GM18508 (cell line): ENCODE results near the gene RAB42.
"Not testable (repeated sequence)": the region's sequence is repeated elsewhere in the genome, so short reads cannot be mapped to it uniquely, and the experiment has no call there.

Experiments used
- ATAC-seq: cut with Tn5 transposase; IDR thresholded peaks from one replicate; pipeline ENCODE4 v1.9.1; 2021; ENCODE audit warnings: moderate number of reproducible peaks; ENCODE audit not compliant: insufficient read depth, unreplicated experiment

The RAB42 gene, protein sequence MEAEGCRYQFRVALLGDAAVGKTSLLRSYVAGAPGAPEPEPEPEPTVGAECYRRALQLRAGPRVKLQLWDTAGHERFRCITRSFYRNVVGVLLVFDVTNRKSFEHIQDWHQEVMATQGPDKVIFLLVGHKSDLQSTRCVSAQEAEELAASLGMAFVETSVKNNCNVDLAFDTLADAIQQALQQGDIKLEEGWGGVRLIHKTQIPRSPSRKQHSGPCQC

DNA sequence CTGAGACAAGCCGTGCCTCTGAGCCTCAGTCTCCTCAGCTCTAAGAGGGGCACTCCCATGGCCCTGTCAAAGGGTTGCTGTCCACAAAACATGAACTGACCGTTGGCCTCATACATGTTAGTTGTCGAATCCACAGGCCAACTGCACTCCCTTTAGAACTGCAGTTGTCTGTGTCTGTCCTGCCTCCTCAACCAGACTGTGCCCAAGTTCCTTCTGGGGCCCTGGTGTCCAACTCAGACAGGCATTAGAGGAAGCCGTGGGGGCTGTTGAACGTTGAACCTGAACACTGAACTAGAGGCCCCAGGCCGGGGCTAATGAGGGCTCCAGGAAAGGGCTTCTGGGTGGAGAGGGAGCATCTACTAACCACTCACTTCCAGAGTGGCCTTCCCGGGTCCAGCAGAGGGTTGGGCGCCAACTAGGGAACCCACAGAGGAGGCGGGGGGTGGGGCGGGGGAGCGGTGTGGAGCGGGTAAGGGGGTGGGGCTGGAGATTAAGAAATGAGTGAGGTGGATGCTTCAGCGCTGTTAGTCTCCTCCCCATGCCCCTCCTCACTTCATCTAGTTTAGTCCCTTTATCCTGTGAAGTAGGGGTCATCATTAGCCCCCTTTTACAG, at the start of gene RAB42:
Gene RAB42 (plus strand): TSS at position 558 of the 613 bp plus-strand sequence. CDS start 247 bp downstream, outside the sequence.
- ATAC-seq, result no peak

DNA sequence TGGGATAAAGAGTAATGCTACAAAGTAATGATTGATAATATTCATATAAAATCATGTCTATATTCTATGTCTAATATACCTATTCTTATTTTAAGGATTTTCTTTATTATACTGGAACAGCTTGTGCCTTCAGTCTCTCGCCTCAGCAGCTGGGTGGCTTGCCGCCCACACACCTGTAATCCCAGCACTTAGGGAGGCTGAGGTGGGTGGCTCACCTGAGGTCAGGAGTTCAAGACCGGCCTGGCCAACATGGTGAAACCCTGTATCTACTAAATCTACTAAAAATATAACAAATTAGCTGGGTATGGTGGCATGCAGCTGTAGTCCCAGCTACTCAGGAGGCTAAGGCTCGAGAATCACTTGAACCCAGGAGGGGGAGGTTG, 46.8 kb upstream of the RAB42 start:
- no peak for ATAC-seq

DNA sequence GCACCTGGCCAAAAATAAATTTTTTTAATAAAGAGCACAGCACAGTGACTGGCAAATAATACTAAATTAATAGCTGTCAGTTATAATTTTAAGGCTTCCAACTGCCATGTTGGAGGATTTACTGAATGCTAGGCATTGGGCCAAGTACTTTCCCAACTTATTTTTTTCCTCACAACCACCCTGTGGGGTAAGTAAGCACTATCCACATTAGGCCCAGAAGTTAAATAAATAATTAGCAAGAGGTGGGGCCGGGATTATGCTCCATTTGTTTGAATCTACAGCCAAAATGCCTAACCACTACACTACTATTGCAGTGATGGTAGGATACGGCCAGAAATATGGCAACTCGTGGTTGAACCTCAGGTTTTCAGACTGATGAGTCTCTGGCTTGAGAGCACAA, 43.7 kb upstream of the RAB42 start:
- no peak for ATAC-seq

DNA sequence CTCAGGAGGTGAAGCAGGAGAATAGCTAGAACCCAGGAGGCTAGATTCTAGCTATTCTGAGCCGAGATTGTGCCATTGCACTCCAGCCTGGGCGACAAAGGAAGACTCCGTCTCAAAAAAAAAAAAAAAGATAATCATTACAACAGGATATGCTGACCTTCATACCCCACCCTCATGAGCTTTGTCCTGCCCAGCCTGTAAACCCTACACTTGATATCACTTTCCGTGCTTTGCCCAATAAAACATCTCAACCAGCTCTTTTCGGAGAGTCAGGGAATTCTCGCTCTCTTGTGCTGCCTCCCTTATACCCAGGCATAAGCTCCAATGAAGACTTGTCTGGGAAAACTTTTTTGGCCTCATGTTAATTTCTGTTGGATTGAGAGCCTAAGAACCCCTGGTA, 40.7 kb upstream of the RAB42 start:
- ATAC-seq, result no peak

DNA sequence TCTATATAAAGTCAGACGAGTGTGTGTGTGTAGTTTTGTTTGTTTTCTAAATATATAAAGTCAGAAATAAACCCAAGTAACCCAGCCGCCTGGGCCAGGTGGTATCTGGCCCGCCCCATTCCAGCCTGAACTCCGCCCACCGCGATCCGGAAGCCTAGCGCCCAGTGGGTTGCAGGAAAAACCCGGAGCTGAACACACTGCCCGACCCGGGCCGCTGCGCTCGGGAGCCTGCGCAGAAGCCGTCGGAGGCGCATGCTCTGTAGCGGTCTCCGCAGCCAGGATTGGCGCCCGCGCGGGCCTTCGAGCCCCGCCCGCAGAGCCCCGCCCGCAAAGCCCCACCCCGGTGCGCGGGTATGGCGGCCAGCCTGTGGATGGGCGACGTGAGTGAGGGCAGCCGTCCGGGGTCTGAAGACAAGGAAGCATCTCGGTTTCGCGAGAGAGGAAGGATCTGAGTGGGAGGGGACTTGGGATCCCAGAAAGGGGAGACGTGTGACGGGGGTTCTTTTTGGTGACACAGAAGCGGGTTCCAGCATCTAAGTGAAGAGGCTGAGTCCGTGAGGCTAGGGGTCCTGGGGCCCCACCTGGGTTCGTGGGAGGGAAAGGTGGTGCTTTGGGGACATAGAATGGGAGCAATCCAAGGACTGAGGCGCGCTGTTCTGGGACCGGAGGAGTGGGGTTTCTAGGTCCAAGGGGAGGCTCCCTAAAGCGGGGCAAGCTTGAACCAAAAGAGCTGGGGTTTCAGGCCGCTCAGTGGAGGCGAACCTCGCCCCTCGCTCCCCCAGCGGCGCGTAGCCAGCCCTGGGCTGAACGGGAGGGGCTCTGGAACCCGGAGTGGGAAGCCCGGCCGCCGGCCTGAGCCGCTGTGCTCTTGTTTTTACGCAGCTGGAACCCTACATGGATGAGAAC, 39.1 kb upstream of the RAB42 start, which contains the start of gene TRNAU1AP:
Gene TRNAU1AP (plus strand): TSS at position 328 of the 906 bp plus-strand sequence. CDS start 26 bp downstream, at position 354.
- peak; percentile 75 for ATAC-seq

DNA sequence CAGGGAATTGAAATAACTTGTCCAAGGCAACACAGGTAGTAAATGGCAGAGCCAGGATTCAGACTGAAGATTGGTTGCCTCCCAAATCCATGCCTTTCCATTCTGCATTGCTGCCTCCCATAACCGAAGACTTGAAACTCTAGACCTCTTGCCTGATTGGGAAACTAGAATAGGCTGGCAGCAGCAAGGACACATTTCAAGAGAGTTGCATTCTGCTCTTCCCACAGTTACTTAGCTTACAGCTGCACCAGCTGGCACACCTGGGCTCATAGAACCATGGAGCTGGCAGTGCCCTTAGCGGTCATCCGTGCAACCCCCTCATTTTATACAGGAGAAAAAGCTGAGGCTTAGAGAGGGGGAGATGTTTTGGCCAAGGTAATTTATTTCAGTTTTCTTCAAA, 31.2 kb upstream of the RAB42 start:
- ATAC-seq, result no peak

DNA sequence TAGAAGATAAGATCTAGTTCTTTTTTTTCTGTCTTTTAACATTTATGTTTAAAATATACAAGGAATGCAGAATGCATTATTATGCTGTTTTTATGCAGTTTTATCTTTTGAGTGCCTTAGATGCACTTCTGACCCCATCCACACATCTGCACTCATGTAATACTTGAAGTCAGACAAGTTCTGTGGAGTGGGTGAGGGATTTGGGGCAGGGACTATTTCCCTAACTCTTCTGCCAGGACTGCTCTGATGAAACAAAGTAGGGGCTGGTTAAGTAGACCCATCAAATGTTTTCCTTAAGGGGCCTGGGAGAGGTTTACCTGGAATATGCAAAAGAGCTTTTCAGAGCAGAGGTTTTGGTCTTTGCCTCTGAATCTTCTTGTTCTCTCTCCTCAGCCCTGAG, 27.8 kb upstream of the RAB42 start:
- ATAC-seq, result no peak

DNA sequence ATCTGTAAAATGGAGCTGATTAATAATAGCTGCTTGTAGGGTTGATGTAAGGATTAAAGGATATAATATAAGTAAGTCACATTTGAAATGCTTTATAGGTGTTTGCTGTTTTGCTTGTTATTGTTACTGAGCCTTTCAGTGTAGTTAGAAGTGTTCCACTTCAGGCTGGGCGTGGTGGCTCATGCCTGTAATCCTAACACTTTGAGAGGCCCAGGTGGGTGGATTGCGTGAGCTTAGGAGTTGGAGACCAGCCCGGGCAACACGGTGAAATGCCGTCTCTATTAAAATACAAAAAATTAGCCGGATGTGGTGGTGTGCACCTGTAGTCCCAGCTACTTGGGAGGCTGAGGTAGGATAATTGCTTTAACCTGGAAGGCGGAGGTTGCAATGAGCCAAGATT, 27.0 kb upstream of the RAB42 start:
- ATAC-seq, result no peak

DNA sequence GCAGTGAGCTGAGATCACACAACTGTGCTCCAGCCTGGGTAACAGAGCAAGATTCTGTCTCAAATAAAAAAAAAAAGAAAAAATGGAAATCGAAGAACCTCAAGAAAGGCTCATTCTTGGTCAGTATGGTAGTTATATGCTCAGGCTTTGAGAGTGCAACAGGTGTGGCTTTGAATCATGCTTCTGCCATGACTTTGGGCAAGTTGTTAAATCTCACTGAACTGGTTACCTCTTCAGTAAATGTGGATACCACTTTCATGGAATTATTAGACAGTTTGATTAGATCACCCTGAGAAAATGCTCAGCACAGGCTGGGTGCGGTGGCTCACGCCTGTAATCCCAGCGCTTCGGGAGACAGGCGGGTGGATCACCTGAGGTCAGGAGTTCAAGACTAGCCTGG, 26.3 kb upstream of the RAB42 start:
- no peak for ATAC-seq

DNA sequence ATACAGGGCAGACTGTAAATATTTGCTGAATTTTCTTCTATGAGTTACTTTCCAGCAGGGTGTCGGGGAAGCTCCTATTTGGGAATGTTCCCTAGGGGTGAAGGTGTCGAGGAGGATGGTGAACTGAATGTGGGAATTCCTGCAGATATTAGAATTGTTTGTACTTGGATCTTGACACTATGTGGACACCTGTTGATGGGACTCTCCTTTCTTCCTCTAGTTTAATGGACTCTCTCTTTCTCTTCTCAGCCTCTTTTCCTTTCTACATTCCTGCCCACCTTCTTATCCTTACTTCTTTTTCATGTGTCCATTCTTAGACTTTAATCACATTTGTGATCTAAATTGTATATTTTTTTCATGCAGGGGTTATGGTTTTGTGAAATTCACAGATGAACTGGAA, 25.1 kb upstream of the RAB42 start:
- no peak for ATAC-seq

DNA sequence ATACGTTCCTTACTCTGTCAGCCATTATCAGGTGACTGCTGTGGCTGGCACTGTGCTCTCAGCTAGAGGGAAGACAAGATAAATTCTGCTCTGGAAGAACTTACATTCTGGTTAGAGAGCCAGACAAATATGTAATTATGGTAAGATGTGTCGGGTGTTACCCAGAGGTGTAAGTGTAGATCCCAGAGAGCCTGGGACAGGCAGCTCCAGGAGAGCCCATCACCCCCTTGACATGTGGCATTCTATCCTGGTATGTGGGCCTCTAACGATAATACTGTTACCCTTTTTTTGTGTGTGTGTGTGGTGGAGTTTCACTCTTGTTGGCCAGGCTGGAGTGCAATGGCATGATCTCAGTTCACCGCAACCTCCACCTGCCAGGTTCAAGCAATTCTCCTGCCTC, 20.2 kb upstream of the RAB42 start:
- ATAC-seq, result no peak

DNA sequence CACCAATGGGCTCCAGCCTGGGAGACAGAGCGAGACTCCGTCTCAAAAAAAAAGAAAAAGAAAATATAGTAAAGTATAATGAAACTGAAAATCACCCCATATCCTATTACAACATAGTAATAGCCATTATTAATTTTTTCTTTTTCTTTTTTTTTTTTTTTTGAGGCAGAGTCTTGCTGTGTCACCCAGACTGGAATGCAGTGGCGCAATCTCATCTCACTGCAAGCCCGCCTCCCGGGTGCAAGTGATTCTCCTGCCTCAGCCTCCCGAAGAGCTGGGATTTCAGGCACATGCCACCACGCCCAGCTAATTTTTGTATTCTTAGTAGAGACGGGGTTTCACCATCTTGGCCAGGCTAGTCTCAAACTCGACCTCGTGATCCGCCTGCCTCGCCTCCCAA, 19.2 kb upstream of the RAB42 start:
- ATAC-seq, result not testable (repeated sequence)

DNA sequence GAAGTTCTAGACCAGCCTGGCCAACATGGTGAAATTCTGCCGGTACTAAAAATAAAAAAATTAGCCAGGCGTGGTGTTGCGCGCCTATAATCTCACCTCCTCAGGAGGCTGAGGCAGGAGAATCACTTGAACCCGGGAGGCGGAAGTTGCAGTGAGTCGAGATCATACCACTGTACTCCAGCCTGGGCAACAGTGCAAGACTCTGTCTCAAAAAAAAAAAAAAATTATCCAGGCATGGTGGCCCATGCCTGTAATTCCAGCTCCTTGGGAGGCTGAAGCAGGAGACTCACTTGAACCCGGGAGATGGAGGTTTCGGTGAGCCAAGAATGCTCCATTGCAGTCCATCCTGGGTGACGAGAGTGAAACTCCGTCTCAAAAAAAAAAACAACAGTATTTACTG, 18.5 kb upstream of the RAB42 start:
- ATAC-seq, result no peak

DNA sequence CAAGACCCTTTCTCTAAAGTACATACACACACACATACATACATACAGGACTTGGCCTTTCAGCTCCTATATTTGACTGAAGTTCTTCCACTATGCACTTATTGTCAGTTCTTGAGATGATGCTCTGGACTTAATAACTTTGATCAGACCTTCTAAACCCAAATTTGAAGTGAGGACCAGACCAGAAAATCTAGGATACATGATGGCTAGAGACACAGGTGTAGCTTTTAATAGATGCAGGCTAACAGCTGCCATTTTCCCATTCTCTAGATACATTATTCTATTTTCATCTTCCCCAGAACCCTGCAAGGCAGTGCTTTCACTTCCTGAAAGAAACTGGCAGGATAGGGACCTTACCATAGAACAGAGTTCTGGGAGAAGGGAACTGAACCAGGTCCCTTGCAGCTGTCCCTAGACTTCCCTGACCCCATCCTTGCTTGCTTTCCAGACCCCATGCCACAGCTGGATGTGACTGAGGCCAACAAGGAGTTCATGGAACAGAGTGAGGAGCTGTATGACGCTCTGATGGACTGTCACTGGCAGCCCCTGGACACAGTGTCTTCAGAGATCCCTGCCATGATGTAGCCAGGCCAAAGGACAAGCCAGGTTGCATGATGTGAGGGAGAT, 14.9 kb upstream of the RAB42 start:
- no peak for ATAC-seq

DNA sequence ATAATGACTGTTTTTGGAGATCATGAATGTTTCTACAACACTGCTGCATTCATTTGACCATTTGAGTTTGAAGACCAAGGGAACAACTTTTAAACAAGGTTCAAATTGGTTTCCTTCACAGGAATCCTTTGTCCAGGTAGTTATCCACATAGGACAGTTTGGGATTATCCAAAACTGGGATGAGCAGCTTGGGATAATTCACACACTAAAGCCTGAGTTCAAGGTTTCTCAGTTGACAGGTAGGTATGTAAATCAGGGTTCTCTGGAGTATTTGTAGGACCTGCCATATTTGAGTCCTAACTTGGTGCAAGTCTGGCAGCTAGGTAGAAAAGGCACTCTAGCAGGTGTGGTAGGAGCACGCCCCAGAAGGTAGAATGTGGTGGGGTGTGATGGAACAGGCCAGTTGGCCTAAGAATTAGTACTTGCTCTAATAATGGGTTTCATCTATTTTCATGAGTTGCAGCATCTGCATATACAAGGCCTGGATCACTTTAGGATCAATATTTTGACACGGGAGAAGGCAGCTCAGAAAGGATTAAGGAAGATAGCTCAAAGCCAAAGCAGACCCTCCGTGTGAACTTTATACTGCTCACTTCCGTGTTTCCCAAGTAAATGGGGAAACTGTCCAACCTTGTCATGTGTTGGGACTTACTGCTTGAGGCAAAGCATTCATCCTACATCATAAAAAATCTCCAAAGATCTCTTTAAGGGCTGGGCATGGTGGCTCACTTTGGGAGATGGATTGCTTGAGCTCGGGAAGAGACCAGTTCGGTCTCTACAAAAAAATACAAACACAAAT, 14.1 kb upstream of the RAB42 start:
- ATAC-seq, result no peak

DNA sequence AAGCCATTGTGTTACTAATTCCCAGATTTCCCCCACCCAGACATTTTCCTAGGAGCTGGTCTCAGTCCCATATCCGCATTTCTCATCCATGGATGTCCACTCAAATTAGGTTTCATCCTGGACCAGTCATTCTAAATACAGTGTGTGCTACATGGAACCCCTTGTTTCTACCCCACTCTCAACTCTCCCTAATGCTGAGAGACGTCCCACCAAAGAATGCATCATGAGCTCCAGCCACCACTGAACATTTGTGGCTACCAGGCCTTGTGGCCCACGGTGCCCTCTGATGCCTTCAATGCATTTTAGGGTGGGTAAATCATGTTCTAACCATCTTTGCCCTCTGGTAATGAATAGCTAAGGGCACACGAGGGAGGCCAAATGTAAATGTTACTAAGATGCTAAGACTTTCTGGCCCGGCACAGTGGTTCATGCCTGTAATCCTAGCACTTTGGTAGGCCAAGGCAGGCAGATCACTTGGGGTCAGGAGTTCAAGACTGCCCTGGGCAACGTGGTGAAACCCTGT, 13.3 kb upstream of the RAB42 start:
- ATAC-seq, result no peak

DNA sequence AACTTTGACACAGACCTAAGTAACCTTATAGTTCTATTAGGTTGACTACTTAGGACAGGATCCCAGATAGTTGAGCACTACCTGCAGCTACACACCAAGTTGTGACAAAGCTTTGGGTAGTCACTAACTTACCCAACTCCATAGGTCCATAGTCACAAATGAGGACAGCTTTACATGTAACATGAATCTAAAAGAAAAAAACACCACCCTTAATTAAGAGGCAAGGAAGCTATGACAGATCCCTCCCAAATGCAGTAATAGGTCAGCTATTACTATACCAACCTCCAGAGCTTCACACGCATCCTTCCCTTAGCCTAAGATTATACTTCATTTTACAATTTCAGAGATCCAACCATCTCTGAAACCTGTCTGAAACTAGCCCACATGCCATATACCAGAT, 12.7 kb upstream of the RAB42 start:
- ATAC-seq, result no peak

DNA sequence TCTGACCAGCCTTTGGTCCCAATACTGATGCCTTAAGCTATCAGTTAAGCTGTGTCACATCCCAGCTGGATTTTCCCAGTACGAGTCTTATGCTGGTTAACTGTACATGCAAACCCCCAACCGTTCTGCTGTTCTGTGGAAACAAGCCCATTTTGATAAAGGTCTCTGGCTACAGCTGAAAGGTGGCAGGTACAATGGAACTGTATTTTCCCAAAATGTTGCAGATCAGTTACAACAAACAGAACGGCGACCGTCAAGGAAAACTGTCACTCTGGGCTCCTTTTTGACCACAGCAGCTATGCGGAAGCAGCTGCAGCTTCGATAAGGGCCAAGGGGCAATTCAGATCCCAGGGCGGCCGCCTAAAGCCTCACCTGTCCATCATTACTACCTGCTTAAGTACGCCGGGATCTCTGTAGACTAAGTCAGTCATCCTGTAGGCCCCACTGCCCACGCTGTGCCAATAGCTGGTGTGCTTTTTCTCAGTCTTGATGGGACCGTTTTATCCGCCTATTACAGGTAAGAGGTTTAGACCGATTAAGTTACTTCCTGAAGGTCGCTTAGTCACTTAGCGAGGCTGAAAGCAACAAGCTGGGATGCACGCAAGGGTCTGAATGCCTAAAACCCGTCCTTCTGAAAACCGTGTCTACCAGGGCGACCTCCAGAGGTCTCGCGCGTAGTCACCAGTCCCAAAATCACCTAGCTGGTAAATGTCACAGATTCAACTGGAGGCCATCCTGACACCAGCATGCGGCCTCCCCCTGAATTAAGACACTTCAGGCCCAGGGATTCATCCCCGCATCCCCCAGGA, 11.1 kb upstream of the RAB42 start:
- ATAC-seq, result peak; percentile 8
